HG03460 (cell line): ENCODE measurements around the gene COPS9.

Experiments
- ATAC-seq: cut with Tn5 transposase; IDR thresholded peaks from one replicate; pipeline ENCODE4 v1.9.1; 2021; ENCODE audit not compliant: unreplicated experiment

COPS9 gene

DNA sequence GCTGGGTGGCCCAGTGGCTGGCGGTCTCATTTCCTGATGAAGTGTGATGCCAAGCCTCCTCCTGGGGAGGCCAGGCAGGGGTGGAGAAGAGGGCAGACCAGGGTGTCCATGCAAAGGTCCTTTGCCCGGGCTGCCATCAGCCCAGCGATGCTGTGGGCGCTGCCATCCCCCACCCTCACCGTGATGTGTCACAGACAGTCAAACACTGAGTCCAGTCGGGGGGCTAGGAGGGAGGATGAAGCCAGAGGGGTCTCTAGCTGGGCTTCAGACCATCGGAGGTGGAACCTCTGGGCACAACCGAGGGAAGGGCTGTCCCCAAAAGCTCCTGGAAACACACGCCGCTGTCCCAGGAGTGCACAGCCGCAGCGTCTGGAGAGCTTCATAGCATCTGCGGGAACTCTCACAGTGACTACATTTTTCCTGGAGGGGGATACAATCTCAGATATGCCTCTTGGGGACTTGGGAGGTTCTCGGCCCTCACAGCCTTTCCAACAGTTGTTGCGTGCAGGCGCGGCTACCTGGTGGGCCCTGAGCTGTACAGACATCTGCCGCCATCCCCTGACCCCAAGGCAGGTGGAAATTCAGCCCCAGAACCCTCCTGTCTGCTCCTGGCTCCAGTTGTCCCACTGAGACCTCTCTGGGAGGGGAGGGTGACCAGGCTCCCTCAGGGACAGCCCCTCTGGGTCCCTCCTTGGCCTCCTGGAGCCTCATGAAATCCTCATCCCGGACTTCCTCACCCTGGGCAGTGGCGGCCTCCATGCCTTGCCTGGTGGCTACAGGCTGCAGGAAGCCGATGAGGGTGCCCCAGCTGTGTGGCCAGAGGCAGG, 30.9 kb upstream of the COPS9 start:
- ATAC-seq = no peak

DNA sequence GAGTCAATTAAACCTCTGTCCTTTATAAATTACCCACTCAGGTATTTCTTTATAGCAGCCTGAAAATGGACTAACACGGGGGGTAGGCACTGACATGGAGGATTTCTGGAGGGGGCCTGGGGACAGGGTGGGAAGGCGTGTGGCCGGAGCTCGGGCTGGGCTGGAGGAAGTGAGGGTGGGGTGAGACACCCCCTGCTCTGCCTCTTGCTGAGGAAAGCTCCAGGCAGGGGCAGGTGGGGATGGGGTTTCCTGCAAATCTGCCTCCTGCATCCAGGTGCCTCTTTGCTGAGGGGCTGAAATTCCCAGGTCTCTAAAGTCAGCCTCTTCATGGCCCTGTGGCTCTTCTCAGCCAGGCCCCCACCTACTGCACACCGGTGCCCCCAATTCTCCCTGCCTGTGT, 30.1 kb upstream of the COPS9 start:
- no peak for ATAC-seq

DNA sequence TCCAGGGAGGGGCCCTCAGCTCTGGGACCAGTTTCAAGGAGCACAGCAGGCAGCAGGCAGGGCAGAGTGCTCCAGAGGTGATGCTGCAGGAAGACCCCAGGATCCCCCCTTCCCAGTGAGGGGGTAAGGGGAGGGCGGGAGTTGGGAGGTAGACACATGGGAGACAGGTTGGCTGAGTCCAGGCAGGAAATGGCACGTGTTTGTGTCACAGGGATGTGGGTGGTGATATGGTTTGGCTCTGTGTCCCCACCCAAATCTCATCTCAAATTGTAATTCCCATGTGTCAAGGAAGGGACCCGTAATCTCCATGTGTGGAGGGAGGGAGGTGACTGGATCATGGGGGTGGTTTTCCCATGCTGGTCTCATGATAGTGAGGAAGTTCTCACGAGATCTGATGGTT, 29.6 kb upstream of the COPS9 start:
- ATAC-seq = no peak

DNA sequence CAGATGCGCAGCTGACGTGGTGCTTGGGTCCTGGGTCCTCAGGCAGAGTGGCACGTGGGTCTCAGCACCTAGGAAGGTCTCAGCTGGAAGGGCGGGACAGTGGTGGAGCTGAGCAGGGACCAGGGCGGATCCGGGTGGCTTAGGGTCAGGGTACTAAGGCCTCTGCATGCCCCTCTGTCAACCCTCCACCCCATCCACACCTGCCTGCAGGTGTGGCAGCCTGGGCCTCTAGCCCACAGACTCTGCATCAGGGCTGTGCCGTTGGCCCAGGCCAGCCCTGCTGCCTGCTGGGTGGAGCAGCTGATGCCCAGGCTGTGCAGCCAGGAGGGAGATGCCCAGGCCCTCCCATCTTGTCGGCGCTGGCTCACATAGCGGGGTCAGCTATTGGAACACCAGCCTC, 28.9 kb upstream of the COPS9 start:
- ATAC-seq = no peak

GRCh38 chr2:240164586-240164985, 28.5 kb upstream of the COPS9 start:
- no peak for ATAC-seq

GRCh38 chr2:240163844-240164574, 27.9 kb upstream of the COPS9 start:
- ATAC-seq = no peak

GRCh38 chr2:240162939-240163714, 27.0 kb upstream of the COPS9 start:
- ATAC-seq = no peak

DNA sequence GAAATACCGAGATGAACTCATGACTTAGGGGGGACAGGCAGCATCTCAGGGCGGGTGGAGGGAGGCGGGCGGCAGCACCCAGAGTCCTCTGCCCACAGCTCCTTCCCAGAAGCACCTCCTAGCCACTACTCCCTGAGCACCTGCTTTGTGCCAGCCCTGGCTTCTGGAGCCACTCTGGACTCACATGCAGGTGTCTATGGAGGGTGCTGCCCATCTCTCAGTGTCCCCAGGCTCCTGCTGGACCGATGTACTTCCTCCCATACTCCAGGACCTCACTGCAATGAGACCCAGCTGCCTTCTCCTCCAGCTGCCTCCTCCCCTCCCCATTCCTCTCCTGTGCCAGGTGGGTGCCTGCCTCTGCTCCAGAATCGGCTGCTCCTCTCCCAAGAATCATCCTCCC, 26.4 kb upstream of the COPS9 start:
- ATAC-seq = no peak

DNA sequence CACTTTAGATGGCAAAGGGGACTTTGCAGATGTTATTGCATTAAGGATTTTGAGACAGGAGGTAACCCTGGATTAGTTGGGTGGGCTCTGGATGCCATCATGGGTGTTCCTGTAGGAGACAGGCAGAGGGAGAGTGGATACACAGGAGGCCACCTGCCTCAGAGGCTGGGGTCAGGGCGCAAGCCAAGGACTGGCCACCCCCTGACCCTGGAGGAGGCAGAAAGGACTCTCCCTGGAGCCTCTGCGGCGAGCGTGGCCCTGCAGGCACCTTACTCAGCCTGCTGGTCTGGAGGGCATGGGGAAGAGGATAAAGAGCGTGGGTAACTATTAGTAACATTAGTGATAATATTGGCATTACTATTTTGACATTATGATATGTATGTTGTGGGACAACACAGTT, 25.9 kb upstream of the COPS9 start:
- ATAC-seq = no peak

DNA sequence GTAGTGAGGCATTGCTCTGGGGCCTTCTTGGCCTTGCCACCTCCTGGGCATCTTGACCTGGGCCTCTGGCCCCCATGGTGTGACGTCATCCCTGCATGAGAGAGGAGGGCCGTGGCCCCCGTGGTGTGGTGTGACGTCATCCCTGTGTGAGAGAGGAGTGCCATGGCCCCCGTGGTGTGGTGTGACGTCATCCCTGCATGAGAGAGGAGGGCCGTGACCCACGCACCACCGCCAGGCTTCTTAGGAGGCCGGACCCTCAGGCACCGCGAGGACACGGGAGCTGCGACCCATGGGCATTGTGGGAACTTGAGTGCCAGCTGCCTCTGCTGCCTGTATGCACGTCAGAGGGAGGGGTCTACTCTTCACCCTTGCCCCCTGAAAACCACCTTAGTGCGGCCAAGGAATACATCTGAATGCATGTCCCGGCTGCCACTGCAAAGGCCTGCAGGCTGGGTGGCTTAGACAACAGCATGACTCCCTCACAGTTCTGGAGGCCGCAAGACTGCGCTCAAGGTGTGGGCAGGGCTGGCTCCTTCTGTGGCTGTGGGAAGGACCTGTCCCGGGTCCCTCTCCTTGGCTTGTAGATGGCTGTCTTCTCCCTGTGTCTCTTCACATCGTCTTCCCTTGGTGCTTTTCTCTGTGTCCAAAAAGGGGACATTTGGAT, 25.1 kb upstream of the COPS9 start:
- no peak for ATAC-seq

DNA sequence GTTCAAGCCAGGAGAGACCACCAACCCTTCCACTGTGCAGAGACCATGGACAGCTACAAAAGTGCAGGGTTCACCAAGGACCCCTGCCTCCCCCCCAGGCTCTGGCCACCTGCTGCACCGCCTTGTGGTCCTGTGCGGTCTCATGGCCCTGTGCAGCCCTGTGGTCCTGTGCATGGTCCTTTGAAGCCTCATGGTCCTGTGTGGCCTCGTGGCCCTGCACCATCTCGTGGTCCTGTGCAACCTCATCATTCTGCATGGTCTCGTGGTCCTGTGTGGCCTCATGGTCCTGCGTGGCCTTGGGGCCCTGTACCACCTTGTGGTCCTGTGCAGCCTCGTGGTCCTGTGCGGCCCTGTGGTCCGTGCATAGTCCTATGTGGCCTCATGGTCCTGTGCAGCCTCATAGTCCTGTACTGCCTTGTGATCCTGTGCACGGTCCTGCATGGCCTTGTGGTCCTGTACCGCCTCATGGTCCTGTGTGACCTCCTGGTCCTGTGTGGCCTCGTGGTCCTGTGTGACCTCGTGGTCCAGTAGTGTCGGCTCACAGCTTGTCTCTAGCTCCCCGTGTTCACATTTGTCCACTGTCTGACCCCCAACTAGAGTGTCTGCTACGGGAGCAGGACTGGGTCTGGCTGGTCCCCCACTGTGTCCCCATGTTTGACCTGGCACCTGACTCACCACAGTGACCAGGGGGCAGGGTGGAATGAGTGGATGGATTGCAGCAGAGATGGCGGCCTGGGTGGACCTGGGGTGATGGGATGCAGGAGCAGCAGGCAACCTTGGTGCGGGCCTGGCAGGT, 24.4 kb upstream of the COPS9 start:
- no peak for ATAC-seq

- no peak for ATAC-seq
Measured at GRCh38 chr2:240159251-240159839, 23.2 kb upstream of the COPS9 start.

- ATAC-seq = no peak
Measured at GRCh38 chr2:240157147-240157470, 21.0 kb upstream of the COPS9 start.

GRCh38 chr2:240156435-240157146, 20.5 kb upstream of the COPS9 start:
- no peak for ATAC-seq

- no peak for ATAC-seq
Measured at GRCh38 chr2:240155745-240156390, 19.8 kb upstream of the COPS9 start.

- no peak for ATAC-seq
Measured at GRCh38 chr2:240155048-240155744, 19.1 kb upstream of the COPS9 start.

DNA sequence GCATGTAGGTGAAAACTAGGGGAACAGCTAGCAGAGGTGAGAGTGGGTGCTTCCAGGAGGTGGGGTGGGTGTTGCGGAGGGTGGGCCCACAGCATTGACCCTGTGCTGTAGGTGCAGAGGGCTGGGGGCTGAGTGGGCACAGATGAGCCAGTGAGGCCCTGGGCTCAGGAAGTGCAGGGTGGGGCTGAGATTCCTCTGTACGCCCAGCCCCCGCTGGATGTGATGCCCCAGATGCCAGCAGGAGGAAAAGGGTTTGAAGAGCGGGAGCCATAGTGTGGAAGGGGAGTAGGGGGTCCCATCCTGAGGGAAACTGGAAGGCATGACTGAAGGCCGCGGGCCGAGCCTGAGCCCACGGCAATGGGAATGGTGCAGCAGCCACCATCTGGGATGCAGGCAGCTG, 18.5 kb upstream of the COPS9 start:
- ATAC-seq = no peak

- no peak for ATAC-seq
Measured at GRCh38 chr2:240153418-240153817, 17.3 kb upstream of the COPS9 start.
